PC-9 (cell line): ENCODE results near the gene ZC2HC1B. TPM values are rescaled to one million over a fixed set of nuclear protein-coding genes. Genes with fewer than 3 reads are reported as not detected.

ENCODE experiments used
- BruUV-seq: library from RNA; stranded (reverse); fragments of 400-500 nt; replicated peaks from 2 replicates; lab custom pipeline; 2021; lab: Mats Ljungman, UMichigan
- CTCF ChIA-PET: fragments of 300-600 bp; sonication (Branson Sonifier 250); formaldehyde crosslinking; loops from one replicate; lab custom pipeline; 2022; ENCODE audit warnings: antibody characterized with exemption; lab: Charles Lee
- POLR2A ChIA-PET: fragments of 300-600 bp; sonication (Branson Sonifier 250); formaldehyde crosslinking; loops from one replicate; lab custom pipeline; 2022; ENCODE audit warnings: antibody characterized with exemption; ENCODE audit not compliant: unreplicated experiment; lab: Charles Lee
- DNase-seq, 2 experiments: peaks; one replicate each; pipeline versions ENCODE4 v3.0.0 to v3.0.0-alpha.2; 2015 to 2022; ENCODE audit warnings: mixed read lengths in 1 of 2
- H2AFZ ChIP-seq: fragments of 200-600 bp; sonication (generic); 2 replicates; pipeline ENCODE4 v1.8.1; 2017; ENCODE audit warnings: antibody characterized with exemption
- H3F3A ChIP-seq: fragments of 200-600 bp; sonication (generic); 2 replicates; pipeline ENCODE4 v1.8.1; 2017; ENCODE audit warnings: antibody characterized with exemption, mild to moderate bottlenecking, low read depth; ENCODE audit not compliant: insufficient read depth
- H3K27ac ChIP-seq: fragments of 200-600 bp; sonication (generic); 2 replicates; pipeline ENCODE4 v1.6.1; 2016; ENCODE audit warnings: mixed run types
- H3K27me3 ChIP-seq: fragments of 200-600 bp; sonication (generic); 2 replicates; pipeline ENCODE4 v1.6.1; 2016; ENCODE audit warnings: low read depth, mixed run types; ENCODE audit not compliant: insufficient read depth
- H3K36me3 ChIP-seq: fragments of 200-600 bp; sonication (generic); 2 replicates; pipeline ENCODE4 v1.6.1; 2016; ENCODE audit warnings: low read depth, mixed run types
- H3K4me1 ChIP-seq: fragments of 200-600 bp; sonication (generic); replicated peaks from 2 replicates; pipeline ENCODE4 v1.6.1; 2016; ENCODE audit warnings: mixed run types; ENCODE audit not compliant: insufficient read depth
- H3K4me2 ChIP-seq: fragments of 200-600 bp; sonication (generic); 2 replicates; pipeline ENCODE4 v1.6.1; 2017; ENCODE audit warnings: mixed run types
- H3K4me3 ChIP-seq: fragments of 200-600 bp; sonication (generic); 2 replicates; pipeline ENCODE4 v1.6.1; 2016; ENCODE audit warnings: mixed run types
- H3K79me2 ChIP-seq: fragments of 200-600 bp; sonication (generic); 2 replicates; pipeline ENCODE4 v1.6.1; 2017; ENCODE audit warnings: low read depth, mixed run types
- H3K9me2 ChIP-seq: fragments of 200-600 bp; sonication (generic); 2 replicates; pipeline ENCODE4 v1.8.1; 2017; ENCODE audit warnings: mild to moderate bottlenecking; ENCODE audit not compliant: insufficient read depth
- H3K9me3 ChIP-seq: fragments of 200-600 bp; sonication (generic); 2 replicates; pipeline ENCODE4 v1.8.1; 2016; ENCODE audit warnings: low read depth; ENCODE audit not compliant: insufficient read depth
- H4K20me1 ChIP-seq: fragments of 200-600 bp; sonication (generic); 2 replicates; pipeline ENCODE4 v1.8.1; 2017; ENCODE audit not compliant: insufficient read depth
- EZH2 ChIP-seq: fragments of 200-600 bp; sonication (generic); IDR thresholded peaks from 2 replicates; pipeline ENCODE4 v1.8.0; 2017; ENCODE audit warnings: antibody characterized with exemption, low read depth
- intact Hi-C: fragments of 100-400 bp; cut with micrococcal nuclease; formaldehyde crosslinking; loops from one replicate; pipeline ENCODE4 v1.10.0; 2022; ENCODE audit not compliant: unreplicated experiment
- total RNA-seq: library from RNA; stranded (reverse); gene quantifications from 2 replicates; pipeline ENCODE4 v1.2.3, GENCODE V29; 2021
- TF ChIP-seq, protein P1 (sequence below): fragments of 200-600 bp; sonication (generic); conservative IDR thresholded peaks from 2 replicates; pipeline ENCODE4 v1.6.1; 2017; ENCODE audit warnings: mixed run types, antibody characterized with exemption, mild to moderate bottlenecking, moderate library complexity

ZC2HC1B gene
- total RNA-seq, 1 experiment from 2014 or later = not detected

DNA sequence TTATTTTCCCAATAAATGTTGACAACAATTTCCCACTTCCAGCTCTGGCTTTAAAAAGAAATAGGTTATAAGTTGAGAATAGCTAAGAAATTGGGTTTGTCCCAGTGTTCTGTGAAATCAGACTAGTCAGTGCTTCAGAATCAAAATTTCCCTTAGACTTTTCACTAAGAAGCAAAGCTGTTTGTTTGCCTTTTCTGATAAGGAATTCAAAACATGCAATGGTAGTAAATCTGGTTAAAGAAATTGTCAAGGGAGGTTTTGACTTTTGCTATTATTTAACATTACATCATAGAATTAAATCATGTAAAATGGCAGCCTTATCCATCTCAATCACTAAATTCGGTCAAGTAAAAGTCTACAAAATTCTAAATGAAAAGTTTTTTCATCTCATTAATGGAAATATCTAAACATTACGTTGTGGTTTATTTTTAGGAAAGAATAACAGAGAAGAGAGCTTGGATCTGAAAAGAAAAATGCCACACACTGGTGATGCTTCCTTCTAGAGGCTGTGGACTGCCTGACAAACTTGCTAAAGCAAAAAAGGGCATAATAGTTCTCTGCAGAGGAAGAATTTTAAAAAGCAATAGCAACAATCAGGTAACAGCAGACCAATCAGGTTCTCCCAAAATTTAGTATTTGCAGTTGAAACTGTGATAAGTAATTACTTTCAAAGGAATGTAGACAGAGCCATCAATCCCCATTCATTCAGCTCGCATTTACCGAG lies 107.4 kb downstream of the ZC2HC1B start:
- no peak overlapping the region for H2AFZ ChIP-seq
- no peaks in the 10 kb centered on the region for H3K79me2 ChIP-seq
- no peaks in the 10 kb centered on the region for H4K20me1 ChIP-seq
- H3K36me3 ChIP-seq = no peaks in the 10 kb centered on the region
- TF ChIP-seq EZH2 = no peak
- TF ChIP-seq, protein P1, sequence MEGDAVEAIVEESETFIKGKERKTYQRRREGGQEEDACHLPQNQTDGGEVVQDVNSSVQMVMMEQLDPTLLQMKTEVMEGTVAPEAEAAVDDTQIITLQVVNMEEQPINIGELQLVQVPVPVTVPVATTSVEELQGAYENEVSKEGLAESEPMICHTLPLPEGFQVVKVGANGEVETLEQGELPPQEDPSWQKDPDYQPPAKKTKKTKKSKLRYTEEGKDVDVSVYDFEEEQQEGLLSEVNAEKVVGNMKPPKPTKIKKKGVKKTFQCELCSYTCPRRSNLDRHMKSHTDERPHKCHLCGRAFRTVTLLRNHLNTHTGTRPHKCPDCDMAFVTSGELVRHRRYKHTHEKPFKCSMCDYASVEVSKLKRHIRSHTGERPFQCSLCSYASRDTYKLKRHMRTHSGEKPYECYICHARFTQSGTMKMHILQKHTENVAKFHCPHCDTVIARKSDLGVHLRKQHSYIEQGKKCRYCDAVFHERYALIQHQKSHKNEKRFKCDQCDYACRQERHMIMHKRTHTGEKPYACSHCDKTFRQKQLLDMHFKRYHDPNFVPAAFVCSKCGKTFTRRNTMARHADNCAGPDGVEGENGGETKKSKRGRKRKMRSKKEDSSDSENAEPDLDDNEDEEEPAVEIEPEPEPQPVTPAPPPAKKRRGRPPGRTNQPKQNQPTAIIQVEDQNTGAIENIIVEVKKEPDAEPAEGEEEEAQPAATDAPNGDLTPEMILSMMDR = no peak
- intact Hi-C loops = no loop called here
- POLR2A ChIA-PET = no interaction called here
- H3K27ac ChIP-seq = no peak overlapping the region
- H3K4me2 ChIP-seq = no peak overlapping the region
- H3K4me1 ChIP-seq = no peaks in the 10 kb centered on the region
- BruUV-seq = no TSS peak
- DNase-seq = no peak
- CTCF ChIA-PET = no interaction called here
- H3K27me3 ChIP-seq = no peaks in the 10 kb centered on the region
- H3K9me3 ChIP-seq = no peaks in the 10 kb centered on the region
- no peak overlapping the region for H3K4me3 ChIP-seq
- H3F3A ChIP-seq = no peaks in the 10 kb centered on the region
- H3K9me2 ChIP-seq = no peaks in the 10 kb centered on the region; the same call in 1 of the 2 replicates

DNA sequence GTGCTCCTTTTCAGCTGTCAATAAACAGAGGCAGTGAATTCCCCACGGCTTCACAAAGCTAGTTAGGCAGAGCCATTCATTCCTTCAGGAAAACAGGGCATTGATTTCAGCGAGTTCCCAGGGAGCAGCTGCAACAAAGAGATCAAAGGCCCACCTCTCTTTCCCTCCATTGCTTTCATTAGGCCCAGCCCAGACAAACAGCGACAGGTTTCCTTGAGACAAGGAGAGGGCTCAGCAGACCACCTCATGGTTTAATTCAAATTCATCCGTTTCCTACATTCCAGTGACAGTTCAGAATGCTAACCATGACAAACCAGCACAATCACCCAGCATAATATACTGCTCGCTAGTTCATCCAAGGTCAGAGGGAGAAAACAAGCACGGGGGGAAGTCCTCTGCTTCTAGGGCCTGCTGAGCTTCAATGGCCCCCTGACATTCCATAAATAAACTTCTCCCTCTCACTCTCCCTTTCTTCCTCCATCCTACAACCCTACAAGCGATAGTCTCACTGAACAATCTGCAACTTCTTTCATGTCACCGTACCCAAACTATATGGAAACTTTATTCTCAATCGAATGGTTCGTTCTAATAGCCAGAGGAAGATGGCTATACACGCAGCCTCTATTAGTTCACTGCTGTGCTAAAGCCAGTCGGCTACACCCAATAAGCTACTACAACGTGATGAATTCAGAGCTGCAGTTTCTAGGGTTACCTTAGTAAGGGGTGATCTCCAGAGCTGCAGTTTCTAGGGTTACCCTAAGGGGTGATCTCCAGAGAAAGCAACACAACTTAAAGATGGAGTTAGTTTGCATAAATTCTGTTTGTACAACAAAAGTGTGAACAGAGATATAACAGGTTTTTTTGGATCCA lies 109.1 kb downstream of the ZC2HC1B start:
- H3K4me3 ChIP-seq = no peak overlapping the region
- no peak for TF ChIP-seq EZH2
- TF ChIP-seq, protein P1 = no peak
- H3K4me2 ChIP-seq = no peak overlapping the region
- no peak for DNase-seq
- H2AFZ ChIP-seq = no peak overlapping the region
- no peak overlapping the region for H3K27ac ChIP-seq
- H3K4me1 ChIP-seq = no peaks in the 10 kb centered on the region
- H3K79me2 ChIP-seq = no peaks in the 10 kb centered on the region
- no peaks in the 10 kb centered on the region for H4K20me1 ChIP-seq
- no peaks in the 10 kb centered on the region for H3K27me3 ChIP-seq
- no peaks in the 10 kb centered on the region; the same call in 1 of the 2 replicates for H3K9me2 ChIP-seq
- BruUV-seq = no TSS peak
- ChIA-PET CTCF (no interaction called here), POLR2A (no interaction called here)
- no peaks in the 10 kb centered on the region for H3F3A ChIP-seq
- H3K9me3 ChIP-seq = no peaks in the 10 kb centered on the region
- intact Hi-C loops = no loop called here
- no peaks in the 10 kb centered on the region for H3K36me3 ChIP-seq

DNA sequence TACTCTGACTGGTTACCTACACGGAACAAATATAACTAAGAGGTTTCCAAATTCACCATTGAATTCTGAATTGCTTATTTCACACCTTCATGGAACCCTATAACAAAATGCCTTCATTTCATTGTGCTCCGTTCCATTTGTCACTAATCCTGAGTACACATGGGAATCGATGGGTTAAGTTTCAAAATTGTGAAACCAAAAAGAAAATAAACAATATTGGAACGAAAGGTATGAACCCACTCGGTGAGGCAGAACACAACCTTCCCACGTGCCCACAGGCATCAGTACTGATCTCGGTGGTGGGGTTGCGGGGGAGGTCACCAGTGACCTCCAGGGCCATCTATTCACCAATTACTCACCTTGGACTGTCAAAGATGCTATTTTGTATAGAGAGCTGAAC lies 109.8 kb downstream of the ZC2HC1B start:
- no peaks in the 10 kb centered on the region for H3K36me3 ChIP-seq
- no peaks in the 10 kb centered on the region for H3F3A ChIP-seq
- H2AFZ ChIP-seq = no peak overlapping the region
- H3K4me1 ChIP-seq = no peaks in the 10 kb centered on the region
- no peak overlapping the region for H3K4me2 ChIP-seq
- no peaks in the 10 kb centered on the region; the same call in 1 of the 2 replicates for H3K9me2 ChIP-seq
- H3K4me3 ChIP-seq = no peak overlapping the region
- DNase-seq = no peak
- POLR2A ChIA-PET = no interaction called here
- no TSS peak for BruUV-seq
- H3K79me2 ChIP-seq = no peaks in the 10 kb centered on the region
- no peaks in the 10 kb centered on the region for H3K9me3 ChIP-seq
- H4K20me1 ChIP-seq = no peaks in the 10 kb centered on the region
- no peak for TF ChIP-seq EZH2
- TF ChIP-seq, protein P1 = no peak
- H3K27ac ChIP-seq = no peak overlapping the region
- intact Hi-C loops = no loop called here
- H3K27me3 ChIP-seq = no peaks in the 10 kb centered on the region
- CTCF ChIA-PET = no interaction called here
